Measurements from ENCODE around the gene SMAGP.
"Not testable (repeated sequence)": the region's sequence is repeated elsewhere in the genome, so short reads cannot be mapped to it uniquely, and the experiment has no call there.

The SMAGP gene

DNA sequence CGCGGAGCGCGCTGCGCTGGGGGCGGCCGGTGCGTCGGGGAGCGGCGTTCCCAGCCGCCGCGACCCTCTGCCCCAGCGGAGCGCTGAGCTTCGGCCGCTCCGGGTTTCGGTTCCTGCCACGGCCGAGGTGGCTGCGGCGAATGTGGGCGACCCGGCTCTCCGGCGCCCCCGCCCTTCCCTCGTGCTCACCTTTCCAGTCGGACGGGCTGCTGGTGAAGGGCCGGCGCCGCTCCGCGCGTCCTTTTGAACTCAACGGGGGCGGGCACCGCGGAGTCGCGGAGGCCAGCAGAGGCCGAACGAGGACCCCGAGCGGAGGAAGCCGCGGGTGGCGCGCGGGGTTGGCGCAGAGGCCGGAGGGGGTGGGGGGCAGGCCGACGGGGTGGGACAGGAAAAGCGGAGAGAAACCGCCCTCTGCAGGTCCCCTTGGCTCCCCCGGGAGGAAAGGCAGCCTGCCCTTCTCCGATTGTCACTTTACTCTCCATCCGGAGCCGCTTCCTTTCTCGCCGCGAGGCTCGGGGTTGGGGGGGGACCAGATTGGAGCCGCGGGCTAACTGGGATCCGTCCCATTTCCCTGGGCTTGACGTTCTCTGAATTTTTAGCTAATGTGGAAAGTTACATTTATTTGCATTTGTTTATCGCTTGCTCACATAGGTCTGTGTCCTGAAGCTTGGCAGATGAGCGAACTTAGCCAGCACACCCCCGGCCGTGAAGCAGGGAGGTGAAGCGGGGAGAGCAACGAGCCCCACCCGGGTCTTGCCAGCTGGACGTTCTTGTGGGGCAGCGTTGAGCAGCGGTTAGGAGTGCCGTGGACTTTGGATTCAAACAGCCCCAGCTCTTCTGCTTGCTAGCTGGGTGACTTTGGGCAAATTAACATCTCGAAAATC, at the start of gene SMAGP:
SMAGP (minus strand) TSS at position 349 of the 884 bp plus-strand sequence. CDS start 1,137 bp downstream, outside the sequence.
- no peaks in the 10 kb centered on the region for H3K27me3 ChIP-seq (ENCODE audit: insufficient read depth, low read length)
- no peaks in the 10 kb centered on the region for H3K9me2 ChIP-seq (ENCODE audit: low read depth, low read length)
- H3K9ac ChIP-seq (ENCODE audit: low read length): peak within 1 kb of the TSS; percentile 43; the same call in 1 of the 2 replicates
- no peaks in the 10 kb centered on the region for H3K36me3 ChIP-seq (ENCODE audit: insufficient read depth, low read length)
- H3K4me1 ChIP-seq (ENCODE audit: insufficient read depth, low read length, severe bottlenecking): peaks cover 10% of the 10 kb centered on the region
- no peak within 1 kb of the TSS for H3K27ac ChIP-seq (ENCODE audit: low read depth, low read length, poor library complexity, severe bottlenecking)
- H3K79me2 ChIP-seq (ENCODE audit: insufficient read depth, low read length): no peaks in the 10 kb centered on the region
- no peaks in the 10 kb centered on the region for H3K9me3 ChIP-seq (ENCODE audit: low read length)
- peak within 1 kb of the TSS; percentile 64 for H3K4me3 ChIP-seq (ENCODE audit: low read depth, low read length, poor library complexity, severe bottlenecking)
- peak within 1 kb of the TSS; percentile 89 for H3K4me2 ChIP-seq (ENCODE audit: low read length)
- H4K20me1 ChIP-seq (ENCODE audit: insufficient read depth, low read length): no peaks in the 10 kb centered on the region
- H2AFZ ChIP-seq (ENCODE audit: low read length): no peak within 1 kb of the TSS
- TF ChIP-seq, protein P1, sequence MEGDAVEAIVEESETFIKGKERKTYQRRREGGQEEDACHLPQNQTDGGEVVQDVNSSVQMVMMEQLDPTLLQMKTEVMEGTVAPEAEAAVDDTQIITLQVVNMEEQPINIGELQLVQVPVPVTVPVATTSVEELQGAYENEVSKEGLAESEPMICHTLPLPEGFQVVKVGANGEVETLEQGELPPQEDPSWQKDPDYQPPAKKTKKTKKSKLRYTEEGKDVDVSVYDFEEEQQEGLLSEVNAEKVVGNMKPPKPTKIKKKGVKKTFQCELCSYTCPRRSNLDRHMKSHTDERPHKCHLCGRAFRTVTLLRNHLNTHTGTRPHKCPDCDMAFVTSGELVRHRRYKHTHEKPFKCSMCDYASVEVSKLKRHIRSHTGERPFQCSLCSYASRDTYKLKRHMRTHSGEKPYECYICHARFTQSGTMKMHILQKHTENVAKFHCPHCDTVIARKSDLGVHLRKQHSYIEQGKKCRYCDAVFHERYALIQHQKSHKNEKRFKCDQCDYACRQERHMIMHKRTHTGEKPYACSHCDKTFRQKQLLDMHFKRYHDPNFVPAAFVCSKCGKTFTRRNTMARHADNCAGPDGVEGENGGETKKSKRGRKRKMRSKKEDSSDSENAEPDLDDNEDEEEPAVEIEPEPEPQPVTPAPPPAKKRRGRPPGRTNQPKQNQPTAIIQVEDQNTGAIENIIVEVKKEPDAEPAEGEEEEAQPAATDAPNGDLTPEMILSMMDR (IDR thresholded peaks at IDR 0.05; ENCODE audit: low read length): no peak; the same call in 1 of the 2 replicates
- no peak for TF ChIP-seq EZH2 (IDR thresholded peaks at IDR 0.05; ENCODE audit: borderline replicate concordance, low read length)
- H3F3A ChIP-seq (ENCODE audit: insufficient read depth, low read length): no peaks in the 10 kb centered on the region

- TF ChIP-seq, protein P1 (IDR thresholded peaks at IDR 0.05; ENCODE audit: low read length): no peak
- no peak for TF ChIP-seq EZH2 (IDR thresholded peaks at IDR 0.05; ENCODE audit: borderline replicate concordance, low read length)
- Histone ChIP-seq H3K27me3 (ENCODE audit: insufficient read depth, low read length) (peaks cover 6% of the 10 kb centered on the region; the same call in 1 of the 2 replicates), H3K4me3 (ENCODE audit: low read depth, low read length, poor library complexity, severe bottlenecking) (no peak overlapping the region), H3K27ac (ENCODE audit: low read depth, low read length, poor library complexity, severe bottlenecking) (no peak overlapping the region), H4K20me1 (ENCODE audit: insufficient read depth, low read length) (no peaks in the 10 kb centered on the region), H3F3A (ENCODE audit: insufficient read depth, low read length) (no peaks in the 10 kb centered on the region), H3K9me3 (ENCODE audit: low read length) (no peaks in the 10 kb centered on the region), H2AFZ (ENCODE audit: low read length) (no peak overlapping the region), H3K36me3 (ENCODE audit: insufficient read depth, low read length) (no peaks in the 10 kb centered on the region), H3K79me2 (ENCODE audit: insufficient read depth, low read length) (no peaks in the 10 kb centered on the region), H3K4me1 (ENCODE audit: insufficient read depth, low read length, severe bottlenecking) (peaks cover 7% of the 10 kb centered on the region), H3K9me2 (ENCODE audit: low read depth, low read length) (no peaks in the 10 kb centered on the region), H3K4me2 (ENCODE audit: low read length) (no peak overlapping the region), H3K9ac (ENCODE audit: low read length) (no peak overlapping the region)
Observed at GRCh38 chr12:51318846-51319599, 48.8 kb upstream of the SMAGP start.

DNA sequence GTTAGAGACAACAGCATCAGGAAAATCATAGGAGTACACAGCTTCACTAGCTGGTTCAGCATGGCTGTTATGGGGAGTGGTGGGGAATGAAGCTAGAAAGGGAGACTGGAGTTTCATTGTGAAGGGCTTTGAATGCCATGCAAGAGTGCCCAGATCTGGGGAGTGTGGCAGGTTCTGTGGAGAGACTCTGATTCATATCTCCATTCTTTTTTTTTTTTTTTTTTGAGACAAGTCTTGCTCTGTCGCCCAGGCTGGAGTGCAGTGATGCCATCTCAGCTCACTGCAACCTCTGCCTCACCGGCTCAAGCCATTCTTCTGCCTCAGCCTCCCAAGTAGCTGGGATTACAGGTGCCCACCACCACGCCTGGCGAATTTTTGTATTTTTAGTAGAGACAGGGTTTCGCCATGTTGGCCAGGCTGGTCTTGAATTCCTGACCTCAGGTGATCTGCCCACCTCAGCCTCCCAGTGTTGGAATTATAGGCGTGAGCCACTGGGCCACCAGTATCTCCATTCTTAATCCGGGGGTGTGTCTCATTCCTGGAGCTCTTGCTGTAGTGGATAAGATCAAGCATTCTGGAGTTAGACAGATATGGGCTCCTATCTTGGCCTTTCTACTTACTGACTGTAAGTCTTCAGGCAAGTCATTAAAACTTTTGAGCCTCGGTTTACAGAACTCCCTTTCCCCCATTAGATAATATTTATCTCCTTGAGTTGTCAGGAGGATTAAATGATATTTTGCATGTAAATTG, 48.0 kb upstream of the SMAGP start:
- H3K9ac ChIP-seq (ENCODE audit: low read length); H3K9me2 ChIP-seq (ENCODE audit: low read depth, low read length); H3K27ac ChIP-seq (ENCODE audit: low read depth, low read length, poor library complexity, severe bottlenecking); H3K27me3 ChIP-seq (ENCODE audit: insufficient read depth, low read length); H3K36me3 ChIP-seq (ENCODE audit: insufficient read depth, low read length); H3F3A ChIP-seq (ENCODE audit: insufficient read depth, low read length); H3K4me3 ChIP-seq (ENCODE audit: low read depth, low read length, poor library complexity, severe bottlenecking); H4K20me1 ChIP-seq (ENCODE audit: insufficient read depth, low read length); H3K4me1 ChIP-seq (ENCODE audit: insufficient read depth, low read length, severe bottlenecking); H3K9me3 ChIP-seq (ENCODE audit: low read length); H2AFZ ChIP-seq (ENCODE audit: low read length); H3K79me2 ChIP-seq (ENCODE audit: insufficient read depth, low read length); H3K4me2 ChIP-seq (ENCODE audit: low read length): not testable (repeated sequence)

Data from OCI-LY1 (cell line).